ENCODE results near the gene SETD7. TPM values are rescaled to one million over a fixed set of nuclear protein-coding genes. Genes with fewer than 3 reads are reported as not detected.

SETD7 gene
- total and polyA plus RNA-seq, 2 of the 4 experiments (the other 2 are of a cell fraction), result 17.0 to 46.6 TPM

GRCh38 chr4:139503622-139504166 is 52.3 kb downstream of the SETD7 start:
- intact Hi-C loops (cut with micrococcal nuclease), result no loop called here

More at GRCh38 chr4:139503622-139504166, 52.3 kb downstream of the SETD7 start:
- Histone ChIP-seq H3K18ac (ENCODE audit: low read depth, low read length) (no peak overlapping the region), H3K36me3 (ENCODE audit: control insufficient read depth, insufficient read depth, low read length) (peaks cover 7% of the 10 kb centered on the region), H2BK20ac (ENCODE audit: low read depth, low read length) (no peak overlapping the region), H4K5ac (ENCODE audit: low read depth, low read length) (no peak overlapping the region), H3K9ac (ENCODE audit: low read depth, low read length) (no peak overlapping the region), H3K9me3 (ENCODE audit: control insufficient read depth, insufficient read depth, low read length) (peaks cover 2% of the 10 kb centered on the region; the same call in 1 of the 2 replicates), H3K4me1 (ENCODE audit: control insufficient read depth, insufficient read depth, low read length) (peaks cover 1% of the 10 kb centered on the region; the same call in 1 of the 2 replicates), H2AK5ac (ENCODE audit: low read depth, low read length) (no peak overlapping the region), H3K79me1 (ENCODE audit: low read depth in 1 of 2, low read length in 2 of 2) (no peaks in the 10 kb centered on the region), H3K27ac (ENCODE audit: insufficient read depth, low read length) (no peak overlapping the region), H2AK9ac (replicated peaks; ENCODE audit: low read depth, low read length, poor library complexity) (no peak overlapping the region), H3K4me2 (ENCODE audit: low read depth, low read length) (no peak overlapping the region), H3K4ac (ENCODE audit: low read depth, low read length) (no peak overlapping the region), H3K4me3 (ENCODE audit: insufficient read depth, low read depth, low read length) (no peak overlapping the region), H4K8ac (ENCODE audit: low read depth in 2 of 2, low read length in 2 of 2) (no peak overlapping the region), H2BK15ac (ENCODE audit: low read depth, low read length) (no peak overlapping the region), H3K9me1 (ENCODE audit: insufficient read depth, low read length) (peaks cover 5% of the 10 kb centered on the region; the same call in 1 of the 2 replicates), H4K91ac (ENCODE audit: insufficient read depth, low read depth, low read length) (no peak overlapping the region), H4K20me1 (ENCODE audit: insufficient read depth, low read length) (no peaks in the 10 kb centered on the region), H2BK5ac (ENCODE audit: low read depth, low read length, poor library complexity, severe bottlenecking) (no peak overlapping the region), H2BK120ac (ENCODE audit: low read depth, low read length) (no peak overlapping the region), H3K27me3 (ENCODE audit: control insufficient read depth, insufficient read depth, low read length) (no peaks in the 10 kb centered on the region), H3K14ac (replicated peaks; ENCODE audit: low read depth, low read length) (no peak overlapping the region), H2AFZ (replicated peaks; ENCODE audit: low read length, poor library complexity) (no peak overlapping the region), H3K23ac (ENCODE audit: low read depth, low read length) (no peak overlapping the region), H3K56ac (ENCODE audit: extremely low read depth, insufficient read depth, low read length) (no peak overlapping the region)
- DNase-seq (no peak), ATAC-seq (ENCODE audit: low read depth) (no peak)
- ChIA-PET POLR2A (ENCODE audit: unreplicated experiment) (no interaction called here), CTCF (no interaction called here)
- dilution Hi-C loops (cut with HindIII; ENCODE audit: low sequenced_read_pairs, unreplicated experiment) (no loop called here), in situ Hi-C loops (cut with MboI; ENCODE audit: low sequenced_read_pairs) (no loop called here)
- no TSS peak for BruUV-seq (replicated peaks)
- TF ChIP-seq RAD21 (IDR thresholded peaks at IDR 0.05; ENCODE audit: low read length) (no peak), RCOR1 (IDR thresholded peaks at IDR 0.05; ENCODE audit: insufficient replicate concordance, low read length) (no peak), SMC3 (IDR thresholded peaks at IDR 0.05; ENCODE audit: low read depth, low read length) (no peak), RFX5 (IDR thresholded peaks at IDR 0.05; ENCODE audit: low read depth, low read length) (no peak), FOS (IDR thresholded peaks at IDR 0.05; ENCODE audit: low read depth, low read length) (no peak), BHLHE40 (IDR thresholded peaks at IDR 0.05; ENCODE audit: low read depth, low read length) (no peak), CEBPB (IDR thresholded peaks at IDR 0.05; ENCODE audit: low read depth, low read length) (no peak), MAZ (IDR thresholded peaks at IDR 0.05; ENCODE audit: borderline replicate concordance, low read depth, low read length) (no peak), ELK1 (IDR thresholded peaks at IDR 0.05; ENCODE audit: borderline replicate concordance, low read depth, low read length) (no peak), CHD1 (IDR thresholded peaks at IDR 0.05; ENCODE audit: low read depth, low read length) (no peak), USF2 (IDR thresholded peaks at IDR 0.05; ENCODE audit: low read depth, low read length) (no peak), CTCF (conservative IDR thresholded peaks at IDR 0.05; ENCODE audit: low read depth, low read length) (no peak)
